Erythroblast (primary cell): ENCODE data around the gene C17orf113.

Experiments
- GATA1 ChIP-seq: IDR thresholded peaks from 2 replicates; pipeline ENCODE4 v1.6.1; 2011; ENCODE audit warnings: low read depth, mild to moderate bottlenecking, control low read depth, low read length, moderate library complexity
- POLR2A ChIP-seq: IDR thresholded peaks from 2 replicates; pipeline ENCODE4 v1.6.1; 2011; ENCODE audit warnings: mild to moderate bottlenecking, low read length

DNA sequence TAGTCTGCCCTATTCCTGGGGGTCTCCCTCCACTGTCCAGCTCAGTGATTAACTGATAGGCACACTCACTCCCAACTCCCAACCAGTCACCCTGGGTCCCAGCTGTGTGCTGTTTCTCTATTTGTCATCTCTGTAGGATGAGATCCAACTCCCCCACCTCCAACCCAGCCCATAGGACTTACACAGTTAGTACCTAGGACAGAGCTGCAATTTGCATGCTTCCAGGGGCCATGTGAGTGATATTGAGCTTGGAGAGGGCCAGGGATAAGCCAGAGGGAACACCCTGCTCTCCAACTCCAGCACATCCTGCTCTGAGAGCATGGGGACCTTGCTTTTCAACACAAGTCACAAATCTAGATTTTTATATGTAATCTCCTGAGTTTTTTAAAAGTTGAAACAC lies 8.8 kb downstream of the C17orf113 start:
- TF ChIP-seq POLR2A (no peak), GATA1 (no peak)
